Measurements from ENCODE around the gene SCN4B. TPM values are rescaled to one million over a fixed set of nuclear protein-coding genes. Genes with fewer than 3 reads are reported as not detected.

SCN4B gene
- total and polyA plus RNA-seq, 10 of the 15 experiments (the other 5 are each of a cell fraction or from before 2014, with no cell fraction given): 0.01 to 0.49 (median 0.04) TPM; not detected in 5

GRCh38 chr11:118128721-118129470, 23.7 kb downstream of the SCN4B start (continued):
- TF ChIP-seq ZBTB40 (IDR thresholded peaks at IDR 0.05; ENCODE audit: borderline replicate concordance) (no peak), RCOR1 (conservative IDR thresholded peaks at IDR 0.05; ENCODE audit: low read depth, low read length) (no peak), TARDBP (IDR thresholded peaks at IDR 0.05; ENCODE audit: borderline replicate concordance) (no peak), POLR2AphosphoS2 (IDR thresholded peaks at IDR 0.05; ENCODE audit: low read depth, low read length) (no peak), FOXK2 (IDR thresholded peaks at IDR 0.05) (no peak), E4F1 (IDR thresholded peaks at IDR 0.05; ENCODE audit: borderline replicate concordance, partially characterized antibody) (no peak), NR2C2 (IDR thresholded peaks at IDR 0.05; ENCODE audit: borderline replicate concordance, control insufficient read depth, insufficient read length, low read depth) (no peak), SMC3 (IDR thresholded peaks at IDR 0.05; ENCODE audit: borderline replicate concordance, low read length) (no peak)

Data from GM12878 (cell line).